H1 (cell line): ENCODE results near the gene MROH8. TPM values are rescaled to one million over a fixed set of nuclear protein-coding genes. Genes with fewer than 3 reads are reported as not detected.
"Not testable (repeated sequence)": the region's sequence is repeated elsewhere in the genome, so short reads cannot be mapped to it uniquely, and the experiment has no call there.

Experiments
- CTCF ChIA-PET: fragments of 300-600 bp; sonication (Branson Sonifier 250); formaldehyde crosslinking; loops from one replicate; lab custom pipeline; 2021; ENCODE audit not compliant: partially characterized antibody; lab: Charles Lee
- POLR2A ChIA-PET: fragments of 300-600 bp; sonication (Branson Sonifier 250); formaldehyde crosslinking; loops from one replicate; lab custom pipeline; 2021; ENCODE audit warnings: inconsistent platforms; ENCODE audit not compliant: partially characterized antibody; lab: Charles Lee
- DNase-seq, 2 experiments: peaks; one replicate each; pipeline versions ENCODE4 v3.0.0 to v3.0.0-alpha.2; 2010 to 2022; ENCODE audit warnings: low spot score in 2 of 2, low read depth in 1 of 2, mixed read lengths in 1 of 2
- FAIRE-seq: peaks from 2 replicates; lab custom pipeline; 2011; peaks lifted over from hg19 to GRCh38; lab: Jason Lieb, UNC
- H2AFZ ChIP-seq: 2 replicates; pipeline ENCODE4 v1.8.1; 2012; ENCODE audit warnings: low read length, inconsistent platforms
- H2AK5ac ChIP-seq: 2 replicates; pipeline ENCODE4 v1.6.1; 2013; ENCODE audit warnings: low read depth, low read length
- H2BK120ac ChIP-seq: replicated peaks from 2 replicates; pipeline ENCODE3; 2013; ENCODE audit warnings: low read depth, low read length, inconsistent platforms
- H2BK12ac ChIP-seq: 2 replicates; pipeline ENCODE4 v1.6.1; 2013; ENCODE audit warnings: low read depth, low read length
- H2BK15ac ChIP-seq: 2 replicates; pipeline ENCODE4 v1.6.1; 2013; ENCODE audit warnings: low read length
- H2BK20ac ChIP-seq: 2 replicates; pipeline ENCODE4 v1.6.1; 2013; ENCODE audit warnings: low read length
- H2BK5ac ChIP-seq: 2 replicates; pipeline ENCODE4 v1.6.1; 2013; ENCODE audit warnings: low read depth, low read length
- H3K14ac ChIP-seq: 2 replicates; pipeline ENCODE4 v1.6.1; 2013; ENCODE audit warnings: inconsistent platforms; ENCODE audit not compliant: insufficient read length
- H3K18ac ChIP-seq: 2 replicates; pipeline ENCODE4 v1.6.1; 2013; ENCODE audit warnings: low read length; ENCODE audit errors: extremely low read depth
- H3K23ac ChIP-seq: 2 replicates; pipeline ENCODE4 v1.6.1; 2013; ENCODE audit warnings: inconsistent platforms; ENCODE audit not compliant: insufficient read length
- H3K23me2 ChIP-seq: 2 replicates; pipeline ENCODE4 v1.6.1; 2013; ENCODE audit warnings: low read depth, low read length
- H3K27ac ChIP-seq: 2 replicates; pipeline ENCODE4 v1.6.1; 2011; ENCODE audit warnings: low read depth, low read length, inconsistent platforms
- H3K27me3 ChIP-seq, 4 experiments: replicated peaks in 1 of 4; 1 replicate in 1 of 4; 2 replicates in 3 of 4; pipeline versions ENCODE4 v1.6.1 to v1.8.1; 2011 to 2013; ENCODE audit warnings: low read length in 3 of 4, mild to moderate bottlenecking in 3 of 4, inconsistent platforms in 2 of 4, mixed read lengths in 2 of 4, moderate library complexity in 1 of 4; ENCODE audit not compliant: control insufficient read depth in 3 of 4, insufficient read depth in 3 of 4; ENCODE audit errors: extremely low read depth in 1 of 4
- H3K36me3 ChIP-seq, 4 experiments: 2 replicates each; pipeline versions ENCODE4 v1.6.1 to v1.8.1; 2011 to 2013; ENCODE audit warnings: mild to moderate bottlenecking in 4 of 4, low read length in 3 of 4, moderate library complexity in 2 of 4, control low read depth in 1 of 4, inconsistent platforms in 1 of 4; ENCODE audit not compliant: insufficient read depth in 4 of 4, control insufficient read depth in 2 of 4
- H3K4ac ChIP-seq: replicated peaks from 2 replicates; pipeline ENCODE3; 2013; ENCODE audit warnings: low read length, low read depth, mixed read lengths, inconsistent platforms; ENCODE audit not compliant: insufficient read length
- H3K4me1 ChIP-seq, 4 experiments: replicated peaks in 1 of 4; 1 replicate in 1 of 4; 2 replicates in 3 of 4; pipeline versions ENCODE4 v1.6.1 to v1.8.1; 2011 to 2013; ENCODE audit warnings: low read length in 3 of 4, inconsistent platforms in 2 of 4, mixed read lengths in 1 of 4; ENCODE audit not compliant: insufficient read depth in 4 of 4, control insufficient read depth in 3 of 4
- H3K4me2 ChIP-seq, 2 experiments: 2 replicates each; pipeline versions ENCODE4 v1.6.1 to v1.8.1; 2011 to 2013; ENCODE audit warnings: low read depth in 2 of 2, low read length in 2 of 2, control low read depth in 1 of 2, inconsistent platforms in 1 of 2, mild to moderate bottlenecking in 1 of 2; ENCODE audit not compliant: insufficient read depth in 1 of 2
- H3K4me3 ChIP-seq, 4 experiments: fragments of 200-600, 300-600 bp in 1 of 4; sonication (generic), shearing (Covaris generic), sonication (Bioruptor Twin) in 1 of 4; 2 replicates each; pipeline versions ENCODE4 v1.5.1 to v1.8.1; 2011 to 2016; ENCODE audit warnings: low read length in 4 of 4, low read depth in 3 of 4, control low read depth in 2 of 4, inconsistent platforms in 2 of 4, mild to moderate bottlenecking in 2 of 4, mixed read lengths in 1 of 4, moderate library complexity in 1 of 4; ENCODE audit not compliant: insufficient read depth in 2 of 4; ENCODE audit errors: extremely low read depth in 1 of 4
- H3K56ac ChIP-seq: replicated peaks from 2 replicates; pipeline ENCODE3; 2013; ENCODE audit warnings: low read depth, mild to moderate bottlenecking, mixed read lengths, low read length, inconsistent platforms; ENCODE audit not compliant: insufficient read length
- H3K79me1 ChIP-seq: 2 replicates; pipeline ENCODE4 v1.6.1; 2013; ENCODE audit warnings: low read depth, low read length, control low read depth
- H3K79me2 ChIP-seq, 2 experiments: 2 replicates each; pipeline versions ENCODE4 v1.6.1 to v1.8.1; 2012 to 2013; ENCODE audit warnings: low read length in 2 of 2, mild to moderate bottlenecking in 2 of 2, inconsistent platforms in 1 of 2; ENCODE audit not compliant: insufficient read depth in 2 of 2, control insufficient read depth in 1 of 2
- H3K9ac ChIP-seq, 4 experiments: replicated peaks in 1 of 4; 1 replicate in 1 of 4; 2 replicates in 3 of 4; pipeline versions ENCODE4 v1.6.1 to v1.8.1; 2011 to 2013; ENCODE audit warnings: low read depth in 3 of 4, low read length in 3 of 4, control low read depth in 2 of 4, mild to moderate bottlenecking in 2 of 4, moderate library complexity in 2 of 4, inconsistent platforms in 1 of 4; ENCODE audit errors: extremely low read depth in 1 of 4
- H3K9me3 ChIP-seq, 2 experiments: 2 replicates each; pipeline versions ENCODE4 v1.6.1 to v1.8.1; 2012 to 2013; ENCODE audit warnings: mild to moderate bottlenecking in 2 of 2, moderate library complexity in 2 of 2, control low read depth in 1 of 2, inconsistent platforms in 1 of 2, low read depth in 1 of 2, low read length in 1 of 2, mixed read lengths in 1 of 2; ENCODE audit not compliant: insufficient read depth in 2 of 2
- H4K20me1 ChIP-seq, 2 experiments: replicated peaks in 1 of 2; 2 replicates each; pipeline versions ENCODE3 to v1.8.1; 2011 to 2013; ENCODE audit warnings: inconsistent platforms in 2 of 2, low read length in 2 of 2, mild to moderate bottlenecking in 1 of 2; ENCODE audit not compliant: insufficient read depth in 2 of 2, control insufficient read depth in 1 of 2
- H4K5ac ChIP-seq: 2 replicates; pipeline ENCODE4 v1.6.1; 2013; ENCODE audit warnings: low read length, low read depth, mixed read lengths, inconsistent platforms; ENCODE audit not compliant: insufficient read length
- H4K8ac ChIP-seq: 2 replicates; pipeline ENCODE4 v1.8.0; 2013; ENCODE audit warnings: mild to moderate bottlenecking, moderate library complexity, low read length, inconsistent platforms; ENCODE audit not compliant: insufficient read depth; ENCODE audit errors: extremely low read depth
- H4K91ac ChIP-seq: replicated peaks from 2 replicates; pipeline ENCODE3; 2013; ENCODE audit warnings: low read length, mixed read lengths, inconsistent platforms; ENCODE audit not compliant: insufficient read length
- WGBS, 2 experiments: shearing (Covaris generic) in 1 of 2; methylation state at CpG; one replicate each; pipeline versions ENCODE4 v1.1.6 to v1.1.7; 2013 to 2015; ENCODE audit warnings: low lambda C conversion rate in 2 of 2, mixed read lengths in 2 of 2, inconsistent platforms in 1 of 2, low coverage in 1 of 2, missing lambda C conversion rate in 1 of 2; ENCODE audit not compliant: insufficient replicate concordance in 2 of 2, insufficient coverage in 1 of 2, insufficient read length in 1 of 2; ENCODE audit errors: extremely low coverage in 1 of 2, missing lambda C conversion rate in 1 of 2; 5-methylcytosine and 5-hydroxymethylcytosine counted together
- polyA plus RNA-seq, 7 experiments: library from polyadenylated mRNA; depleted of rRNA in 3 of 7; stranded (reverse) in 5 of 7; unstranded in 2 of 7; fragments of >200 nt in 5 of 7; fragments of 200-250 nt in 2 of 7; gene quantifications; 1 replicate in 5 of 7; 2 replicates in 1 of 7; 4 replicates in 1 of 7; pipeline versions ENCODE4 v1.2.1 to v1.2.3, GENCODE V29; 2011 to 2013; ENCODE audit warnings: missing spikeins in 2 of 7, mixed read lengths in 2 of 7
- total RNA-seq: library from RNA; stranded (reverse); fragmentation: NEBNext Ultra II Directional; extraction: Animal tissue kit (Norgen Biotek cat#: 25700); gene quantifications from 2 replicates; pipeline ENCODE4 v1.2.1, GENCODE V29; 2021

MROH8 gene
- total and polyA plus RNA-seq, 2 of the 8 experiments (the other 6 are each of a cell fraction or from before 2014, with no cell fraction given), result 0.50 to 0.86 TPM

DNA sequence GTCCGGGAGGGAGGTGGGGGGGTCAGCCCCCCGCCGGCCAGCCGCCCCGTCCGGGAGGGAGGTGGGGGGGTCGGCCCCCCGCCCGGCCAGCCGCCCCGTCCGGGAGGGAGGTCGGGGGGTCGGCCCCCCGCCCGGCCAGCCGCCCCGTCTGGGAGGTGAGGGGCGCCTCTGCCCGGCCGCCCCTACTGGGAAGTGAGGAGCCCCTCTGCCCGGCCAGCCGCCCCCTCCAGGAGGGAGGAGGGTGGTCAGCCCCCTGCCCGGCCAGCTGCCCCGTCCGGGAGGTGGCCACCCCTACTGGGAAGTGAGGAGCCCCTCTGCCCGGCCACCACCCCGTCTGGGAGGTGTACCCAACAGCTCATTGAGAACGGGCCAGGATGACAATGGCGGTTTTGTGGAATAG, 53.1 kb downstream of the MROH8 start:
- H4K91ac ChIP-seq, H4K20me1 ChIP-seq, H4K8ac ChIP-seq, H3K23ac ChIP-seq, H2AFZ ChIP-seq, H3K27me3 ChIP-seq, H2AK5ac ChIP-seq, H2BK5ac ChIP-seq, FAIRE-seq, H3K14ac ChIP-seq, H3K36me3 ChIP-seq, H3K79me2 ChIP-seq, H3K18ac ChIP-seq, H3K9ac ChIP-seq, H2BK15ac ChIP-seq, H3K27ac ChIP-seq, H3K4me3 ChIP-seq, H3K23me2 ChIP-seq, H2BK120ac ChIP-seq, H3K4ac ChIP-seq, H3K4me2 ChIP-seq, POLR2A ChIA-PET, H2BK12ac ChIP-seq, H2BK20ac ChIP-seq, H3K4me1 ChIP-seq, H3K79me1 ChIP-seq, H4K5ac ChIP-seq, CTCF ChIA-PET, DNase-seq, H3K56ac ChIP-seq: not testable (repeated sequence)
- H3K9me3 ChIP-seq, result peaks cover 2 to 11% of the 10 kb centered on the region in 2 experiments; a peak in 2 of 4 replicates
- no CpG with 5 or more reads among the region's 30 CpGs for WGBS, 2 experiments
